GM11168 (cell line): ENCODE measurements around the gene RNU5B-1.
"Not testable (repeated sequence)": the region's sequence is repeated elsewhere in the genome, so short reads cannot be mapped to it uniquely, and the experiment has no call there.

Experiments
- in situ Hi-C: fragments of 300-500 bp; cut with MboI; formaldehyde crosslinking; loops from one replicate; pipeline ENCODE4 v1.12.0; 2022; ENCODE audit warnings: low sequenced_read_pairs; ENCODE audit not compliant: unreplicated experiment

The RNU5B-1 gene

DNA sequence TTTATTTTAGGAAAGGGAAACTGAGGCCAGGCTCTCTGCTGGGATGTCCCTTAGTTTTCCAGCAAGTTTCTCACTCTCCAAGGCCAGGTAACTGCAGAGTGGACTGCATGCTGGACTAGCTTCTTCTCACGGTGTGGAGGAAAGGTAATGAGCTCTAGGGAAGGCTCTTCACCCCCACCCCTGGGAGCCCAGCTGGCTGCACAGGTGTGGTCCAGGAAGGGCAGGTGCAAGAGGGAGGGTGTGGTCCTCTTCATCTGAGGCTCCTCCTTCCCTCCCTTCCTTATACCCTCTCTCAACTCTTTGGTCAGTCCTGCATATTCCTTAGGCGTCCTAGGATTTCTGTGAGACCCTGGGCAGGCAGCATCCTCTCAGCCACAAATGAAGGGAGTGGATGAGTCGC lies 33.9 kb downstream of the RNU5B-1 start:
- in situ Hi-C loops, result loop anchor here (5.0 kb wide), 1 partner anchor 44 kb away; no protein-coding TSS in a partner anchor

GRCh38 chr15:65338823-65339222 lies 34.3 kb downstream of the RNU5B-1 start:
- in situ Hi-C loops, result loop anchor here (5.0 kb wide), 1 partner anchor 43 kb away; no protein-coding TSS in a partner anchor

DNA sequence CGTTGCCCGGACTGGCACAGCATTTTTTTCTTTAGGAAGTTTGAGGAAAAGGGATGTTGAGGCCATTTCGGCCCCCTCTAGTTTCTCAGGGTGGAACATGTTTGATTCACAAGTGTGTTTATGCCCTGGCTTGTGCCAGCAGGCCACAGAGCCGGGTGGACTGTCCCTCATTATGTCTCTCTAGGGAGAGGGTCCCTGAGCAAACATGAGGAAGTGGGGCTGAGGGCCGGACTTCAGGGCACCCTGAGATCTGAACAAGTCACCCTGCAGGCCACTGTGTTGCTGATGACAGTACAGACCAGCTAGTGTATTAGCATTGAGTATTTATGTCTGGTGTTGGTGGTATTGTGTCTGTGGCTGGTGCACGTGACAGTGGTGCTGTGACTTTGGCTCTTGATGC lies 34.9 kb downstream of the RNU5B-1 start:
- in situ Hi-C loops, result loop anchor here (5.0 kb wide), 1 partner anchor 43 kb away; no protein-coding TSS in a partner anchor

DNA sequence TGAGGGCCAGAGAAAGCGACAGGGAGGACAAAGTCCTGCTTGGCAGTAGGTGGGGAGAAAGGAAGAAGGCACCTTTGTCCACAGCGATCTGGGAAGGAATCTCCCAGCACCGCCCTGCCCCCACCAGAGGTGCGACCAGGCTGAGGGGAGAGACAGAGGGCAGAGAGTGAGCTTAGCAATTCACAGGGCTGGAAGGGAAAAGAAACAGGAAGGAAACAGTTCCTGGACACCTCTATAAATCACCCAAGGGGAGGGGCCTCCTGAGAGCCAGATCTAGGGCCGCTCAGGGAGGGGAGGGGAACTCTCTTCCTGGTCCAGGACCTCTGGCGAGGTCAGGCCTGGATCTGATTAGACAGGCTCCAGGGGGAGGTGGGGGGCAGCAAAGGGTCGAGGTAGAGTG lies 35.4 kb downstream of the RNU5B-1 start:
- in situ Hi-C loops, result loop anchor here (5.0 kb wide), 1 partner anchor 42 kb away; no protein-coding TSS in a partner anchor

- in situ Hi-C loops, result no loop called here
Measured at GRCh38 chr15:65342493-65342892, 38.0 kb downstream of the RNU5B-1 start.

DNA sequence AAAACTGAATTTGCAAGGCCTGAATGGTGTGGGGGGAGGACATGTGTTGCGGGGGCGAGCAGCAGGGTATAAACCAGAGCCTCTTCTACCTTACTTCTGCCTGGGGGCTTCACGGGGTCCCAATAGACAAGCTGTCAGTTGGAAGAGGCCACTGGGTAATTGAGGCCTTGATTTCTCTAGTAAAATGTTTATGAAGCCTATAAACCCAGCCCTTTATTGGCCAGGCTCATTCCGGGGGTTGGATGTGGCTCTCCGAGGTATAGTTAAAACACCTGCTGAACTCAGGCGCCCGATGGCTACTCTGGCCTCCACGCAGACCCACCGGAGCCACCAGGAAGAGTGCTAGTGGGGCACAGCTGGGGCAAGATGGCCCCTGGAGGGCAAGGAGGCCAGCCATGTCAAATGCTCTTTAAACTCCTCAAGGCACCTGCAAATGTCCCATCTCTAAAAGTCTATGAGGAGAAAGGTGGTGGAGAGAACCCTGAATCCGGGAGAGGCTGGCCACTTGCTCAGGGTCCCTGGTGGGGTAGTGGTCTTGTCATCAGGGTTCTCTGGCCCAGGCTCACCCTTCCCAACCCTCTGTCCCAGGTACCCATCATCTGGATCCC lies 39.0 kb downstream of the RNU5B-1 start:
- in situ Hi-C loops, result no loop called here

DNA sequence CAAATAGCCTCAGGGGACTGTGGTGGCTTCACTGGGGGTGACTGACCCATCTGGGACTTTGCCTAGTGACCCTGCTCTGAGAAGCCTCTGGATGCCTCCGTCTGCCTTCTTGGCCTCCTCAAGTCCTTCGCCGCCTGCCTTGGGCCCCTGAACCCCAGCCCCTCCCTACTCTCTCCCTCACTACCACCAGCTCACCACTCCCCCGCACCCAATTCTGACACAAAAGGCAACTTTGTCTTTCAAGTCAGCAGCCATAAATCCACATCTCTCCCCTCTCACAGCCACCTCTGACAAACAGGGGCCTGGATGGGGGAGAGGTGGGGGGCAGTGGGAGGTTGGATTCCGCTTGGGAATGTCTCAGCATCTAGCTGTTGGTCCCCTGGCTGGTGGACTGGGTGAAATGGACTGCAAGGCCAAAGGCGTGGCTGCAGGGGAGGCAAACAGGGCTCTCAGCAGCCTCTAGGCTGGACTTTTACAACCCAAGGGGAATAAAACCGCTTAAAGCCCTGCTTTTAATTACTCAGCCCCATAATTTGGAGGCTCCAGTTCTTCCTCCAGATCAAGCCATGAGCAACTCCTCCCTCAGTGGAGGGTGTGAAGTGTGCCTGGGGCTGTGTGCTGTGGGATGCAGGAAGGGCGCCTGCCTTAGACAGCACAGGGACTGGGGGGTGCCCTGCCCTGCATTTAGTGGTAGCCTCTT lies 39.9 kb downstream of the RNU5B-1 start:
- in situ Hi-C loops, result no loop called here

GRCh38 chr15:65344914-65345275 lies 40.4 kb downstream of the RNU5B-1 start:
- in situ Hi-C loops, result no loop called here

GRCh38 chr15:65346856-65347598 lies 42.5 kb downstream of the RNU5B-1 start:
- in situ Hi-C loops, result no loop called here

DNA sequence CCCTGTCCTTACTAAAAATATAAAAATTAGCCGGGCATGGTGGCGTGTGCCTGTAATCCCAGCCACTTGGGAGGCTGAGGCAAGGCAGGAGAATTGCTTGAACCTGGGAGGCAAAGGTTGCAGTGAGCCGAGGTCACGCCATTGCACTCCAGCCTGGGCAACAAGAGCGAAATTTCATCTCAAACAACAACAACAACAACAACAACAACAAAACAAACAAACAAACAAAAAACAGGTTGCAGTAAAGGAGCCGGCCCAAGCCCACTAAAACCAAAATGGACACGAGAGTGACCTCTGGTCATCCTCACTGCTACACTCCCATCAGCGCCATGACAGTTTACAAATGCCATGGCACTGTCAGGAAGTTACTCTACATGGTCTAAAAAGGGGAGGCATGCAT lies 43.3 kb downstream of the RNU5B-1 start:
- in situ Hi-C loops, result not testable (repeated sequence)

DNA sequence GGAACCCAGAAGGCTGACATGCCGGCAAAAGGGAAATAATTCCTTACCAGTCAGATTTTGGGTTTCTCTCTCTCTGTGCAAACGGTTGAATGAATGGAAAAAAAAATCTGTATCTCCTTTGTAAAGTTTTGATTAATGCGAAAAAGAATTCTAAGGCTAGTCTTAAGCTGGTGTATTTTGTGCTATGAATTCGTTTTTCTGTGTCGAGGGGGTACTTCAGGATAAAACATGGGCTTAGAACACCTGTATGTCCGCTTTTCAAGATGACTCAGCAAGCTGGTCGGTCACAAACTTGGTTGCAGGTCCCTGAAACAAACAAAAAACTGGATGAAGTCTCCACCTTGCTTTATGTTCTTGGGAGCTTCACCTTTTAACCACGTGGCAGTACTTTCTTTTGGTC lies 44.9 kb downstream of the RNU5B-1 start:
- in situ Hi-C loops, result no loop called here

DNA sequence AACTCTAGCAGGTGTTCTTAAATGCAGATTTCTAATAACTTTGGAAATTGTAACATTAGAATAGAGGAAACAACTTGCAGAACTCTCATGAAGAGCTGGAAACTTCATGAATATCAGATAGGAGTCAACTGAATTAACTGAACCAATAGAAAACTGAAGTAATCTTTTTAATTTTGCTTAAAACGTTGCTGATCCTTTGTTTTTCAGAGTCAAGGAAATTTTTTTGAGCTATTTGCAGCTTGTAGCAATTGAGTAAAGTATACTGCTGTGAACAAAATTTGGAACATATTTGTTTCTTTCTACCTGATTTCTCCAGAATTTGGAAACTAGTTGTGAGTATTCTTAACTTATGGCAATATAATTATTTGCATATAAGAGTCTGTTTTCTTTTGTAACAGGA lies 47.5 kb downstream of the RNU5B-1 start:
- in situ Hi-C loops, result not testable (repeated sequence)
